Endodermal cell (in vitro differentiated cells): ENCODE data around the gene SLC16A2. TPM values are rescaled to one million over a fixed set of nuclear protein-coding genes. Genes with fewer than 3 reads are reported as not detected.
"Not testable (repeated sequence)": the region's sequence is repeated elsewhere in the genome, so short reads cannot be mapped to it uniquely, and the experiment has no call there.

ENCODE experiments used
- DNase-seq: peaks from one replicate; pipeline ENCODE4 v3.0.0-alpha.2; 2017
- H3K27ac ChIP-seq: 2 replicates; pipeline ENCODE4 v1.5.1; 2013; ENCODE audit warnings: mild to moderate bottlenecking, low read depth, low read length, moderate library complexity
- H3K27me3 ChIP-seq: 2 replicates; pipeline ENCODE4 v1.6.1; 2013; ENCODE audit warnings: mild to moderate bottlenecking, low read length, moderate library complexity; ENCODE audit not compliant: insufficient read depth, control insufficient read depth, poor library complexity, severe bottlenecking
- H3K36me3 ChIP-seq: 2 replicates; pipeline ENCODE4 v1.7.0; 2013; ENCODE audit warnings: mild to moderate bottlenecking, low read length, moderate library complexity; ENCODE audit not compliant: control insufficient read depth, insufficient read depth
- H3K4me1 ChIP-seq: one replicate; pipeline ENCODE4 v1.7.0; 2013; ENCODE audit warnings: low read length; ENCODE audit not compliant: control insufficient read depth, insufficient read depth
- H3K4me3 ChIP-seq: 2 replicates; pipeline ENCODE4 v1.5.1; 2013; ENCODE audit warnings: mild to moderate bottlenecking, low read length, moderate library complexity
- H3K9ac ChIP-seq: 2 replicates; pipeline ENCODE4 v1.6.1; 2013; ENCODE audit warnings: mild to moderate bottlenecking, low read length, moderate library complexity; ENCODE audit not compliant: poor library complexity, severe bottlenecking; ENCODE audit errors: extremely low read depth
- H3K9me3 ChIP-seq: 2 replicates; pipeline ENCODE4 v1.6.1; 2013; ENCODE audit warnings: mild to moderate bottlenecking, low read length, moderate library complexity; ENCODE audit not compliant: control insufficient read depth
- H3K27ac Mint-ChIP-seq: 2 replicates; pipeline ENCODE4 v1.8.0; 2020; ENCODE audit warnings: mixed read lengths
- H3K27me3 Mint-ChIP-seq: 2 replicates; pipeline ENCODE4 v1.8.0; 2021; ENCODE audit warnings: mild to moderate bottlenecking, mixed read lengths; ENCODE audit not compliant: insufficient read depth
- H3K36me3 Mint-ChIP-seq: 2 replicates; pipeline ENCODE4 v1.8.0; 2020; ENCODE audit warnings: low read depth, mixed read lengths
- H3K4me1 Mint-ChIP-seq: 2 replicates; pipeline ENCODE4 v1.8.0; 2020; ENCODE audit warnings: mixed read lengths
- H3K4me3 Mint-ChIP-seq: 2 replicates; pipeline ENCODE4 v1.8.0; 2020; ENCODE audit warnings: mild to moderate bottlenecking, moderate library complexity, mixed read lengths
- H3K9me3 Mint-ChIP-seq: 2 replicates; pipeline ENCODE4 v1.8.0; 2020; ENCODE audit warnings: mild to moderate bottlenecking, mixed read lengths
- CTCF ChIP-seq: fragments of 200-600 bp; sonication (generic); conservative IDR thresholded peaks from 2 replicates; pipeline ENCODE4 v1.5.0; 2021; ENCODE audit warnings: antibody characterized with exemption, mild to moderate bottlenecking
- WGBS, 2 experiments: methylation state at CpG; one replicate each; pipeline versions ENCODE4 v1.1.5 to v1.1.7; 2013; ENCODE audit warnings: missing lambda C conversion rate in 2 of 2, mixed read lengths in 1 of 2; ENCODE audit not compliant: insufficient coverage in 1 of 2, insufficient read length in 1 of 2; 5-methylcytosine and 5-hydroxymethylcytosine counted together
- total RNA-seq, 2 donors: library from RNA; stranded (reverse); fragmentation: NEBNext Ultra II Directional in 1 of 2; extraction: Animal tissue kit (Norgen Biotek cat#: 25700) in 1 of 2; gene quantifications; 2 replicates in 1 of 2; 3 replicates in 1 of 2; pipeline ENCODE4 v1.2.1, GENCODE V29; 2021

The SLC16A2 gene
- total RNA-seq, 2 donors from 2014 or later = 9.1 to 11.6 TPM

GRCh38 chrX:74452199-74452481, 30.8 kb downstream of the SLC16A2 start:
- no peaks in the 10 kb centered on the region for H3K27me3 ChIP-seq

DNA sequence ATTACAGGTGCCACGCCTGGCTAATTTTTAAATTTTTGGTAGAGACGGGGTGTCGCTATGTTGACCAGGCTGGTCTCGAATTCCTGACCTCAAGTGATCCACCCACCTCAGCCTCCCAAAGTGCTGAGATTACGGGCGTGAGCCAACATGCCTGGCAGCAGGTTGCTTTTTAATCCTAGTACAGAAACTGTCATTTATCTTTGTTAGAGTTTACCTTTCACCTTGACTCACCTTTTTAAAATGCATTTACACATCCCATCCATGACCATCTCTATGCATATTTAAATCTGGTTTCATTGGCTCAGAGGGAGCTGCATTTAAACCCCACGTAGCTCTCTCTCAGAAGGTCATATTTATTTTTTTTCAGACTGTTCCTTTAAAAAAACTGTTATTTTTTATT, 31.9 kb downstream of the SLC16A2 start:
- H3K9ac ChIP-seq = no peak overlapping the region
- WGBS, 2 experiments = 94 to 100% methylated on average over 2 to 7 of the region's 7 CpGs
- H3K27ac ChIP-seq = no peak overlapping the region
- no peaks in the 10 kb centered on the region for H3K9me3 ChIP-seq
- DNase-seq = no peak
- Mint-ChIP-seq H3K9me3 (peaks cover 10% of the 10 kb centered on the region), H3K27ac (no peak overlapping the region), H3K27me3 (no peaks in the 10 kb centered on the region), H3K4me1 (no peaks in the 10 kb centered on the region), H3K4me3 (no peak overlapping the region), H3K36me3 (no peaks in the 10 kb centered on the region)
- no peaks in the 10 kb centered on the region for H3K4me1 ChIP-seq
- no peak overlapping the region for H3K4me3 ChIP-seq
- H3K27me3 ChIP-seq = no peaks in the 10 kb centered on the region
- no peak for TF ChIP-seq CTCF
- no peaks in the 10 kb centered on the region for H3K36me3 ChIP-seq

More at GRCh38 chrX:74452199-74452481, 30.8 kb downstream of the SLC16A2 start:
- no peak overlapping the region for H3K27ac ChIP-seq
- 100% methylated on average over 2 of the region's 2 CpGs; no CpG with 5 or more reads in 1 of the 2 experiments for WGBS, 2 experiments
- Mint-ChIP-seq H3K4me3 (no peak overlapping the region), H3K27ac (no peak overlapping the region), H3K9me3 (peaks cover 8% of the 10 kb centered on the region), H3K36me3 (no peaks in the 10 kb centered on the region), H3K4me1 (no peaks in the 10 kb centered on the region), H3K27me3 (no peaks in the 10 kb centered on the region)
- no peaks in the 10 kb centered on the region for H3K36me3 ChIP-seq
- H3K4me3 ChIP-seq = no peak overlapping the region
- TF ChIP-seq CTCF = no peak
- no peaks in the 10 kb centered on the region for H3K4me1 ChIP-seq
- DNase-seq = no peak
- H3K9ac ChIP-seq = no peak overlapping the region
- H3K9me3 ChIP-seq = no peaks in the 10 kb centered on the region

DNA sequence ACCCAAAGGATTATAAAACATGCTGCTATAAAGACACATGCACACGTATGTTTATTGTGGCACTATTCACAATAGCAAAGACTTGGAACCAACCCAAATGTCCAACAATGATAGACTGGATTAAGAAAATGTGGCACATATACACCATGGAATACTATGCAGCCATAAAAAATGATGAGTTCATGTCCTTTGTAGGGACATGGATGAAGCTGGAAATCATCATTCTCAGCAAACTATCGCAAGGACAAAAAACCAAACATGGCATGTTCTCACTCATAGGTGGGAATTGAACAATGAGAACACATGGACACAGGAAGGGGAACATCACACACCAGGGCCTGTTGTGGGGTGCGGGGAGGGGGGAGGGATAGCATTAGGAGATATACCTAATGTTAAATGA, 32.9 kb downstream of the SLC16A2 start:
- not testable (repeated sequence) for H3K36me3 ChIP-seq, H3K4me3 ChIP-seq, H3K4me1 ChIP-seq, H3K4me3 Mint-ChIP-seq, H3K27me3 Mint-ChIP-seq, H3K4me1 Mint-ChIP-seq, H3K27ac Mint-ChIP-seq, H3K9me3 ChIP-seq, DNase-seq, H3K36me3 Mint-ChIP-seq, H3K27ac ChIP-seq, H3K27me3 ChIP-seq, H3K9ac ChIP-seq
- H3K9me3 Mint-ChIP-seq = peaks cover 14% of the 10 kb centered on the region
- WGBS, 2 experiments = no CpG with 5 or more reads among the region's 3 CpGs

DNA sequence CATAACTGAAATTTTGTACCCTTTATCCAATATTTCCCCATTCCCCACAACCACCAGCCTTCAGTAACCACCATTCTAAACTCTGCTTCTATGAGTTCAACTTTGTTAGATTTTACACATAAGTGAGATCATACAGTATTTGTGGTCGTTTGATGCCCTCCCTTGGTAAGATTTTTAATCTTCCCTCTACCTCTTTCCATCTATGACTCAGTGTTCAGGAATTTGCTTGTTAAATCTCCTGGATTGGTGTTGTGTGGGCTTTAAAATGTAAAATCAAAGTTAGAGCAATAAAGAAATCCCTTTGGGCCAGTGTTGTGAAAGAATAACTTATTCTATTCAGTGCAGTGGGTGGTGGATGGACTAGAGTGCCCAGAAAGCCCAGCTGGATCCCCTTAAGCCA, 37.4 kb downstream of the SLC16A2 start:
- no peak for DNase-seq

More for the DNA sequence above, 37.4 kb downstream of the SLC16A2 start:
- Mint-ChIP-seq H3K27me3 (peaks cover 2% of the 10 kb centered on the region), H3K4me3 (no peak overlapping the region), H3K27ac (peak overlapping the region; percentile 78), H3K36me3 (no peaks in the 10 kb centered on the region), H3K4me1 (peaks cover 4% of the 10 kb centered on the region), H3K9me3 (peaks cover 33% of the 10 kb centered on the region)
- Histone ChIP-seq H3K9me3 (no peaks in the 10 kb centered on the region), H3K36me3 (no peaks in the 10 kb centered on the region), H3K4me3 (no peak overlapping the region), H3K9ac (no peak overlapping the region), H3K27ac (no peak overlapping the region), H3K4me1 (no peaks in the 10 kb centered on the region), H3K27me3 (no peaks in the 10 kb centered on the region)
- 80% methylated on average over 1 of the region's 1 CpG; no CpG with 5 or more reads in 1 of the 2 experiments for WGBS, 2 experiments
- TF ChIP-seq CTCF = no peak
